Lower lobe of right lung (tissue), 2 donors: ENCODE measurements around the gene PNPO. TPM values are rescaled to one million over a fixed set of nuclear protein-coding genes. Genes with fewer than 3 reads are reported as not detected.

Source experiments
- ATAC-seq, 2 donors: fragments of 200-7000 bp; cut with Tn5 transposase; one replicate each; pipeline ENCODE4 v1.9.1; 2020 to 2022; ENCODE audit warnings: mild to moderate bottlenecking in 2 of 2, moderate library complexity in 2 of 2
- DNase-seq: peaks from one replicate; pipeline ENCODE4 v3.0.0-alpha.2; 2020
- H3K27ac ChIP-seq: fragments of 200-600 bp; one replicate; pipeline ENCODE4 v1.8.0; 2022
- H3K27me3 ChIP-seq: fragments of 200-600 bp; one replicate; pipeline ENCODE4 v1.8.0; 2022; ENCODE audit warnings: low read depth
- H3K36me3 ChIP-seq: fragments of 200-600 bp; one replicate; pipeline ENCODE4 v1.8.0; 2022; ENCODE audit warnings: mild to moderate bottlenecking
- H3K4me1 ChIP-seq: fragments of 200-600 bp; one replicate; pipeline ENCODE4 v1.8.0; 2022
- H3K4me3 ChIP-seq: fragments of 200-600 bp; one replicate; pipeline ENCODE4 v1.8.0; 2022; ENCODE audit warnings: mild to moderate bottlenecking
- H3K9me3 ChIP-seq: fragments of 200-600 bp; one replicate; pipeline ENCODE4 v1.8.0; 2022
- CTCF ChIP-seq: fragments of 200-600 bp; IDR thresholded peaks from one replicate; pipeline ENCODE4 v1.8.0; 2022; ENCODE audit warnings: antibody characterized with exemption, mild to moderate bottlenecking
- intact Hi-C: fragments of 100-400 bp; cut with DNase I; formaldehyde crosslinking; loops from one replicate; pipeline ENCODE4 v1.11.0; 2022
- total RNA-seq: library from RNA; stranded (reverse); fragmentation: NEBNext Ultra II Directional; extraction: Animal tissue kit (Norgen Biotek cat#: 25700); gene quantifications from one replicate; pipeline ENCODE4 v1.2.1, GENCODE V29; 2021
- donor health status: DM: no; HTN: yes; CAD: no; lungs with severe emphysema.

Gene PNPO
- total RNA-seq, 1 donor from 2014 or later = 29.2 TPM

GRCh38 chr17:47946929-47947397, 5.6 kb downstream of the PNPO start:
- H3K27ac ChIP-seq = no peak overlapping the region
- intact Hi-C loops = no loop called here
- no peaks in the 10 kb centered on the region for H3K27me3 ChIP-seq
- H3K4me3 ChIP-seq = no peak overlapping the region
- peak; percentile 80 to 88 for ATAC-seq
- H3K9me3 ChIP-seq = no peaks in the 10 kb centered on the region
- peaks cover 69% of the 10 kb centered on the region for H3K4me1 ChIP-seq
- TF ChIP-seq CTCF = peak; percentile 83
- H3K36me3 ChIP-seq = peaks cover 32% of the 10 kb centered on the region
- peak; percentile 84 for DNase-seq

DNA sequence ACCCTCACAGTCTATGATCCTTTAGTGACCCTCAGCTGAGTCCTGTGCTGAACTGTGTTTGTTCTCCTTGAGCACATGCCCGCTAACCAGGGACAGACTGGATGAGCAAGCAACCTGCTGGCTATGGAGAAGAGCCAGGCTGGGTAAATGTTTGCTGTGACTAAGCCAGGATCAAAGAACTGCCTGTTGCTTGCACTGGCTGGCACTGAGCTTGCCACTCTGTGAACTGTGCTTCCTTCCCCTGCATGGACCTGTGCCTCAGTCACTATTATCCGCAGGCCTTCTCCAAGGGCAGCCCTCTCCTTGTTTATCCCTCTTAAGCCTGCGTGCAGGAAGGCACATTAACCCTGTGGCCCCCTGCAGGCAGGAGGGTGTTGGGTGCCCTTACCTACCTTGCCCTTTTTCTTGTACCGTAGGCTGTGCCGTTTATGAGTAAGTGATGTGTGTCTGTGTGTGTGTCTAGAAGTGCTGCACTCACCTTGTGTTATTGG, 7.4 kb downstream of the PNPO start:
- TF ChIP-seq CTCF = no peak
- Histone ChIP-seq H3K27ac (no peak overlapping the region), H3K36me3 (peaks cover 39% of the 10 kb centered on the region), H3K27me3 (no peaks in the 10 kb centered on the region), H3K9me3 (no peaks in the 10 kb centered on the region), H3K4me1 (peaks cover 73% of the 10 kb centered on the region), H3K4me3 (peak overlapping the region; percentile 45)
- DNase-seq = no peak
- intact Hi-C loops = no loop called here
- peak; percentile 2 to 5 for ATAC-seq

GRCh38 chr17:47949197-47949759, 7.9 kb downstream of the PNPO start:
- intact Hi-C loops = no loop called here
- H3K36me3 ChIP-seq = peaks cover 38% of the 10 kb centered on the region
- peaks cover 76% of the 10 kb centered on the region for H3K4me1 ChIP-seq
- H3K27ac ChIP-seq = peak overlapping the region; percentile 78
- no peaks in the 10 kb centered on the region for H3K27me3 ChIP-seq
- TF ChIP-seq CTCF = peak; percentile 86
- no peaks in the 10 kb centered on the region for H3K9me3 ChIP-seq
- H3K4me3 ChIP-seq = peak overlapping the region; percentile 45
- peak; percentile 88 for ATAC-seq
- DNase-seq = peak; percentile 94

- H3K9me3 ChIP-seq = no peaks in the 10 kb centered on the region
- TF ChIP-seq CTCF = no peak
- H3K4me3 ChIP-seq = peak overlapping the region; percentile 45
- DNase-seq = no peak
- H3K4me1 ChIP-seq = peaks cover 73% of the 10 kb centered on the region
- peaks cover 31% of the 10 kb centered on the region for H3K36me3 ChIP-seq
- intact Hi-C loops = no loop called here
- no peaks in the 10 kb centered on the region for H3K27me3 ChIP-seq
- ATAC-seq = no peak
- H3K27ac ChIP-seq = peak overlapping the region; percentile 78
Observed at GRCh38 chr17:47949946-47950345, 8.6 kb downstream of the PNPO start.

- Histone ChIP-seq H3K27ac (peak overlapping the region; percentile 78), H3K4me1 (peaks cover 68% of the 10 kb centered on the region), H3K27me3 (no peaks in the 10 kb centered on the region), H3K4me3 (no peak overlapping the region), H3K9me3 (no peaks in the 10 kb centered on the region), H3K36me3 (peaks cover 28% of the 10 kb centered on the region)
- no peak for TF ChIP-seq CTCF
- ATAC-seq = no peak
- no peak for DNase-seq
- intact Hi-C loops = no loop called here
Observed at GRCh38 chr17:47950448-47950847, 9.1 kb downstream of the PNPO start.
